PC-3 (cell line): ENCODE measurements around the gene PMS1. TPM values are rescaled to one million over a fixed set of nuclear protein-coding genes. Genes with fewer than 3 reads are reported as not detected.

Experiments
- ATAC-seq: fragments of 200-7000 bp; cut with Tn5 transposase; 2 replicates; pipeline ENCODE4 v1.9.1; 2020; ENCODE audit warnings: mild to moderate bottlenecking, moderate library complexity
- BruUV-seq: library from RNA; stranded (reverse); fragments of 400-500 nt; replicated peaks from 2 replicates; lab custom pipeline; 2021; lab: Mats Ljungman, UMichigan
- CTCF ChIA-PET: fragments of 300-600 bp; sonication (Branson Sonifier 250); formaldehyde crosslinking; loops from one replicate; lab custom pipeline; 2022; ENCODE audit warnings: antibody characterized with exemption; lab: Charles Lee
- POLR2A ChIA-PET: fragments of 300-600 bp; sonication (Branson Sonifier 250); formaldehyde crosslinking; loops from one replicate; lab custom pipeline; 2022; ENCODE audit warnings: antibody characterized with exemption; ENCODE audit not compliant: unreplicated experiment; lab: Charles Lee
- DNase-seq: peaks from one replicate; pipeline ENCODE4 v3.0.0-alpha.2; 2015
- H2AFZ ChIP-seq: fragments of 300-600 bp; sonication (generic); 2 replicates; pipeline ENCODE4 v1.6.0; 2016; ENCODE audit warnings: antibody characterized with exemption, low read length
- H3F3A ChIP-seq: fragments of 300-600 bp; sonication (generic); one replicate; pipeline ENCODE4 v1.6.0; 2017; ENCODE audit warnings: antibody characterized with exemption, low read length, control low read depth, mild to moderate bottlenecking; ENCODE audit not compliant: unreplicated experiment
- H3K27ac ChIP-seq: fragments of 300-600 bp; sonication (generic); 2 replicates; pipeline ENCODE4 v1.5.1; 2016; ENCODE audit warnings: mild to moderate bottlenecking, low read length
- H3K27me3 ChIP-seq: fragments of 300-600 bp; sonication (generic); 2 replicates; pipeline ENCODE4 v1.6.1; 2016; ENCODE audit warnings: low read length, mixed read lengths
- H3K36me3 ChIP-seq: fragments of 300-600 bp; sonication (generic); 2 replicates; pipeline ENCODE4 v1.6.1; 2016; ENCODE audit warnings: low read depth, mixed run types, low read length, mixed read lengths
- H3K4me1 ChIP-seq: fragments of 300-600 bp; sonication (generic); 2 replicates; pipeline ENCODE4 v1.5.1; 2016; ENCODE audit warnings: low read length; ENCODE audit not compliant: insufficient read depth
- H3K4me2 ChIP-seq: fragments of 300-600 bp; sonication (generic); 2 replicates; pipeline ENCODE4 v1.6.0; 2016; ENCODE audit warnings: low read length
- H3K4me3 ChIP-seq: fragments of 300-600 bp; sonication (generic); 2 replicates; pipeline ENCODE4 v1.5.1; 2016; ENCODE audit warnings: mild to moderate bottlenecking, low read length, mixed read lengths
- H3K79me2 ChIP-seq: fragments of 300-600 bp; sonication (generic); 2 replicates; pipeline ENCODE4 v1.6.1; 2017; ENCODE audit warnings: low read length, mixed read lengths
- H3K9ac ChIP-seq: fragments of 300-600 bp; sonication (generic); 2 replicates; pipeline ENCODE4 v1.6.0; 2016; ENCODE audit warnings: mild to moderate bottlenecking, low read length
- H3K9me2 ChIP-seq: fragments of 300-600 bp; sonication (generic); replicated peaks from 2 replicates; pipeline ENCODE4 v1.6.1; 2016; ENCODE audit warnings: mixed run types, low read length, mixed read lengths
- H3K9me3 ChIP-seq: fragments of 300-600 bp; sonication (generic); 2 replicates; pipeline ENCODE4 v1.6.1; 2016; ENCODE audit warnings: low read length, mixed read lengths
- H4K20me1 ChIP-seq: fragments of 300-600 bp; sonication (generic); 2 replicates; pipeline ENCODE4 v1.6.1; 2016; ENCODE audit warnings: low read length, mixed read lengths
- EZH2 ChIP-seq: fragments of 300-600 bp; sonication (generic); IDR thresholded peaks from one replicate; pipeline ENCODE4 v1.6.1; 2017; ENCODE audit warnings: antibody characterized with exemption, mild to moderate bottlenecking, low read length; ENCODE audit not compliant: unreplicated experiment
- EZH2phosphoT487 ChIP-seq: fragments of 300-600 bp; sonication (generic); IDR thresholded peaks from 2 replicates; pipeline ENCODE4 v1.6.1; 2018; ENCODE audit warnings: mild to moderate bottlenecking, antibody characterized with exemption, low read length, borderline replicate concordance
- intact Hi-C: fragments of 100-400 bp; cut with micrococcal nuclease; formaldehyde crosslinking; loops from 2 replicates; pipeline ENCODE4 v1.9.0; 2023
- total RNA-seq: library from RNA; depleted of rRNA; stranded (reverse); fragments of >200 nt; gene quantifications from 2 replicates; pipeline ENCODE4 v1.2.3, GENCODE V29; 2014
- TF ChIP-seq, protein P1 (sequence below): fragments of 300-600 bp; sonication (generic); conservative IDR thresholded peaks from 2 replicates; pipeline ENCODE4 v1.5.1; 2017; ENCODE audit warnings: antibody characterized with exemption, low read depth, mild to moderate bottlenecking, low read length

The PMS1 gene
- total RNA-seq, 1 experiment from 2014 or later: 13.8 TPM

DNA sequence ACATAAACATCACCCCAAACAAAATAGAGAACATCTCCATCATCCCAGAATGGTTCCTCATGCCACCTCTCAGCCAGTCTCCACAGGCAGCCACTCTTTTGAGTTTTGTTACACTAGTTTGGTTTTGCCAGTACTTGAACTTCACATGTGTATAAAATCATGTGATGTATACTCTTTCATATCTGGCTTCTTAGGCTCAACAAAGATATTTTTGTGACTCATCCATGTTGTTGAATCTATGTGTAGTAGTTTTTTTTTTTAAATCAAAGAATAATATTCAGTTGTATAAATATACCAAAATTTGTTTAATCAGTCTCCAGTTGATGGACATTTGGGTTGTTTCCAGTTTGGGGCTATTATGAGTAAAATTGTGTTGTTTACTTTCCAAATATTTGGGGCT lies 75.9 kb downstream of the PMS1 start:
- Histone ChIP-seq H3K4me1 (no peaks in the 10 kb centered on the region), H3K27me3 (no peaks in the 10 kb centered on the region), H3K27ac (no peak overlapping the region), H3K9me3 (no peaks in the 10 kb centered on the region), H3K79me2 (no peaks in the 10 kb centered on the region), H2AFZ (no peak overlapping the region), H4K20me1 (no peaks in the 10 kb centered on the region), H3K4me2 (no peak overlapping the region), H3K4me3 (no peak overlapping the region), H3K9me2 (no peaks in the 10 kb centered on the region), H3F3A (no peaks in the 10 kb centered on the region), H3K9ac (no peak overlapping the region), H3K36me3 (peaks cover 7% of the 10 kb centered on the region; the same call in 1 of the 2 replicates)
- intact Hi-C loops: no loop called here
- DNase-seq: no peak
- ChIA-PET POLR2A (no interaction called here), CTCF (no interaction called here)
- no peak for ATAC-seq
- BruUV-seq: no TSS peak
- TF ChIP-seq, protein P1, sequence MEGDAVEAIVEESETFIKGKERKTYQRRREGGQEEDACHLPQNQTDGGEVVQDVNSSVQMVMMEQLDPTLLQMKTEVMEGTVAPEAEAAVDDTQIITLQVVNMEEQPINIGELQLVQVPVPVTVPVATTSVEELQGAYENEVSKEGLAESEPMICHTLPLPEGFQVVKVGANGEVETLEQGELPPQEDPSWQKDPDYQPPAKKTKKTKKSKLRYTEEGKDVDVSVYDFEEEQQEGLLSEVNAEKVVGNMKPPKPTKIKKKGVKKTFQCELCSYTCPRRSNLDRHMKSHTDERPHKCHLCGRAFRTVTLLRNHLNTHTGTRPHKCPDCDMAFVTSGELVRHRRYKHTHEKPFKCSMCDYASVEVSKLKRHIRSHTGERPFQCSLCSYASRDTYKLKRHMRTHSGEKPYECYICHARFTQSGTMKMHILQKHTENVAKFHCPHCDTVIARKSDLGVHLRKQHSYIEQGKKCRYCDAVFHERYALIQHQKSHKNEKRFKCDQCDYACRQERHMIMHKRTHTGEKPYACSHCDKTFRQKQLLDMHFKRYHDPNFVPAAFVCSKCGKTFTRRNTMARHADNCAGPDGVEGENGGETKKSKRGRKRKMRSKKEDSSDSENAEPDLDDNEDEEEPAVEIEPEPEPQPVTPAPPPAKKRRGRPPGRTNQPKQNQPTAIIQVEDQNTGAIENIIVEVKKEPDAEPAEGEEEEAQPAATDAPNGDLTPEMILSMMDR: no peak
- no peak for TF ChIP-seq EZH2phosphoT487
- TF ChIP-seq EZH2: no peak

DNA sequence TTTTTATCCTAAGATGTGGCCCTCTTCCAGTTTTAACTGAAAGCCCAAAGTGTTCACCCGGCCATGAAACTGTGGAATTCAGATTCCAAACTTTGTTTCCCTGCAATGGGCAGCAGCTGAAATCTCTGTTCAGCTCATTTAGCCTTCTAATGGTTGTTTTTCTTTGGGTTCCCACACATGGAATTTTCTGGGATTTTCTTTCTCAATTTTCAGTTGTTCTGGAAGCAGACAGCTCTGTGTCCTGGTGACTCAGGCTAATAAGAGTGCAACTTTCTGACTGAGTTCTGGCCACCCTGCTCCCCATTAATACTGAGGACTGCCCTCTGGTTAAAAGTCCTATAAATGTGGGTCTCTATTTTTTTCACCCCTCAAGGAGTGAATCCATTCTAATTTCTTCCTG lies 78.5 kb downstream of the PMS1 start:
- intact Hi-C loops: no loop called here
- Histone ChIP-seq H3K9me3 (no peaks in the 10 kb centered on the region), H3K79me2 (no peaks in the 10 kb centered on the region), H2AFZ (no peak overlapping the region), H3K4me1 (no peaks in the 10 kb centered on the region), H4K20me1 (no peaks in the 10 kb centered on the region), H3K27me3 (no peaks in the 10 kb centered on the region), H3K36me3 (peaks cover 3% of the 10 kb centered on the region; the same call in 1 of the 2 replicates), H3K4me2 (no peak overlapping the region), H3F3A (no peaks in the 10 kb centered on the region), H3K4me3 (no peak overlapping the region), H3K9ac (no peak overlapping the region), H3K9me2 (no peaks in the 10 kb centered on the region), H3K27ac (no peak overlapping the region)
- DNase-seq (no peak), ATAC-seq (no peak)
- TF ChIP-seq EZH2 (no peak), EZH2phosphoT487 (no peak)
- TF ChIP-seq, protein P1: no peak
- POLR2A ChIA-PET: no interaction called here
- CTCF ChIA-PET: no interaction called here
- BruUV-seq: no TSS peak

DNA sequence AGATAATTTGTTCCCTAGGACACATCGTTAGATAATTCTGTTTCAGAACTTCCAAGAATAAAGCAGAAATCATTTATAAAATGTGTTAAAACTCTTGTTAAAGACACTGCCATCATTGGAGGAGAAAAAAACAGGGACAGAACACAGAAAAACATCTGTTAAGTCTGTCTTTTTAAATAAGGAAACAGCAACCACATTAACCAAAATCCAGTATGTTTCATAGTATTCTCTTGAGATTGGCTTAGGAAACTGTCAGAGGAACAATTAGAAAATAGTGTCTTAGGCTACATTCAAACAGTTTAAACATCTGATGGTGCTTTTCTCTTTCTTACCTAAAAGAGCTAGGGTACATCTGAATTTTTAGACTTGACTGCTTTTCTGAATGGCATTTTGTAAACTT lies 81.6 kb downstream of the PMS1 start:
- CTCF ChIA-PET: no interaction called here

More for the DNA sequence above, 81.6 kb downstream of the PMS1 start:
- no peak for ATAC-seq
- Histone ChIP-seq H3K27me3 (no peaks in the 10 kb centered on the region), H3K4me1 (no peaks in the 10 kb centered on the region), H3K4me2 (no peak overlapping the region), H3K27ac (no peak overlapping the region), H3K36me3 (peaks cover 3% of the 10 kb centered on the region; the same call in 1 of the 2 replicates), H3F3A (no peaks in the 10 kb centered on the region), H3K9me2 (no peaks in the 10 kb centered on the region), H2AFZ (no peak overlapping the region), H3K4me3 (no peak overlapping the region), H3K79me2 (no peaks in the 10 kb centered on the region), H3K9me3 (no peaks in the 10 kb centered on the region), H4K20me1 (no peaks in the 10 kb centered on the region), H3K9ac (no peak overlapping the region)
- BruUV-seq: no TSS peak
- TF ChIP-seq EZH2phosphoT487 (no peak), EZH2 (no peak)
- TF ChIP-seq, protein P1: no peak
- POLR2A ChIA-PET: no interaction called here
- intact Hi-C loops: no loop called here
- no peak for DNase-seq
